Renal pelvis (tissue), 4 donors: ENCODE measurements around the gene CYP4F11. TPM values are rescaled to one million over a fixed set of nuclear protein-coding genes. Genes with fewer than 3 reads are reported as not detected.
"Not testable (repeated sequence)": the region's sequence is repeated elsewhere in the genome, so short reads cannot be mapped to it uniquely, and the experiment has no call there.

Source experiments
- DNase-seq: peaks from one replicate; pipeline ENCODE4 v3.0.0-alpha.2; 2013
- polyA plus RNA-seq, 3 donors: library from polyadenylated mRNA; unstranded; fragments of 120-200 nt; gene quantifications; one replicate each; pipeline ENCODE4 v1.2.1, GENCODE V29; 2013; ENCODE audit not compliant: insufficient read length in 3 of 3

CYP4F11 gene
- polyA plus RNA-seq, 3 donors: 0.31 to 0.70 (median 0.53) TPM

GRCh38 chr19:15923702-15924101 is 10.6 kb downstream of the CYP4F11 start:
- DNase-seq: no peak

- no peak for DNase-seq
These were observed 12.3 kb downstream of the CYP4F11 start for GRCh38 chr19:15922021-15922420.

GRCh38 chr19:15919243-15919642 is 15.1 kb downstream of the CYP4F11 start:
- DNase-seq: no peak

DNA sequence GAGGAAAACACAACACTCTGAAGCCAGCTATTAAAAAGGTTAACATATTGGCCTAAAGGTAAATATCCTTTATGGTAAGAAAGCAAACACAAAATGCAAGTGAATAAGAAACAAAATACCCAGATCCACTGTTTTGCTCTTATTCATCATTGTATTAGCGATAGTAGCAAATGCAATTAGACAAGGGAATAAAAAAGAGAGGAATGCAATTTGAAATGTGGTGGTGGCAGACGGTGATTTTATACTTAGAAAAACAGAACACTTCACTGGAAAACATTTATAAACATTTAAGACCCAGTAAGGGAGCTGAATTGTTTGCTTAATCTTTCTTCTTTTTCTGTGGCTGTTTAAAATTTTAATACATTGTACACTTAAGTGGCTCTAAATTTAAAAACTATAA is 19.2 kb downstream of the CYP4F11 start:
- no peak for DNase-seq

DNA sequence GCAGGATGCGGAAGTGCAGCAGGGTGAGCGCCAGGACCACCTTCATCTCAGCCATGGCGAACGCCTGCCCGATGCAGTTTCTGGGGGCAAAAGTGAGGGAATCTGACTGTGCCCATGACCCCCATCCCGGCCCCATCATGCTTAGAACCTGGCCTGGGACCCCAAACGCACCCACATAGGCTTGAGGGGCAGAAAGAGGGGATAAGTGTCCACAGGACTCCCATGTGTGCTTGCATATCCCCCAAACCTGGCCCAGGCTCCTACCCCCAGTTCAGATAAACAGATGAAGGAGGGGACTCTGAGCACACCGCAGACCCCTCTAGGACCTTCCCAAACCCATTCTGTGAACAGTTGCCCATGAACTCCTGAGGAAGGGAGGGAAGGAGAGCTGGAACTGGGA is 20.5 kb downstream of the CYP4F11 start:
- no peak for DNase-seq

DNA sequence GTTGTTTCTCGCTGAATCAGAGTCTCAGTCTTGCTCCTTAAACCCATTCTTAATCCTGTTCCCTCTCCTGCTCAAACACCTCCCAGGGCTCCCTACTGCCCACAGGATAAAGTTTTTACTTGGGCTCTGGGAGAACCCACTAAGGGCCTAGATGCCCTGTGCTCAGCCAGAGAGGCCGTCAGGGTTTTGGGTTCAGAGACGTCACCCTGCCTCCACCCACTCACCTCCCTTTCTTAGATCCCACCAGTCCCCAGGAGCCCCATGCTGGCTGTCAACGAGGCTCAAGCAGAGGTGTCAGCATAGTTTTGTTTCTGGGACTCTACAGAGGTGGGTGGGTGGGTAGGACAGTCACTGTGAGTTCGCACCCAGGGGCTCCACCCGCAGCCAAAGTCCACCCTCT is 20.9 kb downstream of the CYP4F11 start:
- no peak for DNase-seq

GRCh38 chr19:15911599-15912235 is 22.6 kb downstream of the CYP4F11 start:
- DNase-seq: peak; percentile 5

DNA sequence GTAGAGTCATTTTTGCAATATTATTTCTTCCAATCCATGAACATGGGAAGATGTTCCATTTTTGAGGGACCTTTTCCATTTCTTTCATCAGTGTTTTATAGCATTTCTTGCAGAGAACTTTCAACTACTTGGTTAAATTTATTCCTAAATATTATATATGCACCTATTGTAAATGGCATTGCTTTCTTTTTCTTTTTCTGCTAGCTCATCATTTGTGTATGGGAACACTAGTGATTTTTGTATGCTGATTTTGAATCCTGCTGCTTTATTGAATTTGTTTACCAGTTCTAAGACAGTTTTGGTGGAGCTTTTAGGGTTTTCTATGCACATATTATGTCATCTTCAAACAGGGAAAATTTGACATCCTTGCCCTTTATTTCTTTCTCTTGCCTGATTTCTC is 29.3 kb downstream of the CYP4F11 start:
- DNase-seq: no peak

DNA sequence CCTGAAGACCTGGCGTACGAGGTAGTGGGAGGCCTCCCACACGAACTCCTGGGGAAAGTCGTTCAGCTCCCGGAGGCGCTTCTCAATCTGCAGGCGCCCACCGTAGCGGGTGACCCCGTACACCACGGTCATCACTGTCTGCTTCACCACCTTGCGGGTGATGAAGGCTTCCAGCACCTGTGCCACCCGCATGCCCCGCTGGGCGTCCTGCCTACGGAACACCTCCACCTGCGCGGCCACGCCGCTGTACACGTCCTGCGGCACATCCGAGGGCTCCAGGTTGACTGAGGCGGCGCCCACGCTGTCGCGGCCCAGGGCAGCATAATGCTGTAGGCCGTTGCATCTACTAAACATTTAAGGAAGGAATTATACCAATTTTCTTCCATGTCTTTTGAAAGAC is 31.4 kb downstream of the CYP4F11 start:
- not testable (repeated sequence) for DNase-seq

GRCh38 chr19:15902254-15902653 is 32.1 kb downstream of the CYP4F11 start:
- no peak for DNase-seq

GRCh38 chr19:15900504-15900903 is 33.8 kb downstream of the CYP4F11 start:
- no peak for DNase-seq

DNA sequence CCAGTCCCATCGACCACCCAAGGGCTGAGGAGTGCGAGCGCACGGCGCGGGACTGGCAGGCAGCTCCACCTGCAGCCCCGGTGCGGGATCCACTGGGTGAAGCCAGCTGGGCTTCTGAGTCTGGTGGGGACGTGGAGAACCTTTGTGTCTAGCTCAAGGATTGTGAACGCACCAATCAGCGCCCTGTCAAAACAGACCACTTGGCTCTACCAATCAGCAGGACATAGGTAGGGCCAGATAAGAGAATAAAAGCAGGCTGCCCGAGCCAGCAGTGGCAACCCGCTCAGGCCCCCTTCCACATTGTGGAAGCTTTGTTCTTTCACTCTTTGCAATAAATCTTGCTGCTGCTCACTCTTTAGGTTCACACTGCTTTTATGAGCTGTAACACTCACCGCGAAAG is 34.3 kb downstream of the CYP4F11 start:
- DNase-seq: peak; percentile 7

GRCh38 chr19:15899561-15899960 is 34.8 kb downstream of the CYP4F11 start:
- not testable (repeated sequence) for DNase-seq

DNA sequence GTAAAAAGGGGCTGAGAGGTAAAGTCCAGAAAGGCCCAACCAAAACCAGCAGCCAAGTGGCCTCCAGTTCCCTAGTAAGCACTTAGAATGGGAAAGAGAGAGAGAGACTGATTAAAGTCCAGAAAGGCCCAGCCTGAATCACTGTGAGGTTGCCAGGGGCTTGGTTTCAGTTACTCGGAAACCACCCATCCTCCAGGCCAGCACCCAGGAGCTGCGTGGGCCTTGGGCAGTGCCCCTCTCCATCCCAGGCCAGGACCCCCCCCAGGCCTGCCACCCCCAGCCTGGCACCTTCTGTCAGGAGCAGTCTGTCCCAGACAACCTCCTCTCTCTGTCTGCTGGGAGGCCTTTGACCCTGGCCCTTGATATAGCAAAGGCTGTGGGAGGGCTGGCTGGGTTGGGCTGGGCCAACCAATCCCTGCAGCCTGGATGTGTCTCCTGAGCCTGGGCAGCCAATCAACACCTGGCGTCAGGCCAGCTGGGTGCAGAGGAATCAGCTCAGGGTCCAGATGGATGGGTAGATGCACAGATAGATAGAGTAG is 36.5 kb downstream of the CYP4F11 start, which contains the start of gene CYP4F2:
Gene CYP4F2 (minus strand): TSS at position 337 of the 539 bp plus-strand sequence. CDS start 463 bp downstream, outside the sequence.
- DNase-seq: no peak

GRCh38 chr19:15897026-15897737 is 37.1 kb downstream of the CYP4F11 start:
- DNase-seq: no peak

DNA sequence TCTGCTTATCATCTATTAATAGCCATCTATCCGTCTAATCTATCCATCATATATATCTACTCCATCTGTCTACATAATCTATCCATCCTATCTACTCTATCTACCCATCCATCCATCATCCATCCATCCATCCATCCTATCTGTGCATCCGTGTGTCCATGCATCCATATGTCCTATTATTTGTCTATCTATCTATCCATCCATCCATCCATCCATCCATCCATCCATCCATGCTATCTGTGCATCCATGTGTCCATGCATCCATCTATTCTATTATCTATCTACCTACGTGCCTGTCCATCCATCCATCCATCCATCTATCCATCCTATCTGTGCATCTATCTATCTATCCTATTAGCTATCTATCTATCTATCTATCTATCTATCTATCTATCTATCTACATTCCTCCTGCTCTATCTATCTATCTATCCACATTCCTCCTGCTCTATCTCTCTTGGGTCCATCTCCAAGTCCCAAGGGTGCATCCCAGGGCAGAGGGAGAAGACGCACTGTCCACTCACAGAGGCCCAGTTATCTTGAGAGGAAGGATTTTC is 38.4 kb downstream of the CYP4F11 start:
- DNase-seq: no peak

DNA sequence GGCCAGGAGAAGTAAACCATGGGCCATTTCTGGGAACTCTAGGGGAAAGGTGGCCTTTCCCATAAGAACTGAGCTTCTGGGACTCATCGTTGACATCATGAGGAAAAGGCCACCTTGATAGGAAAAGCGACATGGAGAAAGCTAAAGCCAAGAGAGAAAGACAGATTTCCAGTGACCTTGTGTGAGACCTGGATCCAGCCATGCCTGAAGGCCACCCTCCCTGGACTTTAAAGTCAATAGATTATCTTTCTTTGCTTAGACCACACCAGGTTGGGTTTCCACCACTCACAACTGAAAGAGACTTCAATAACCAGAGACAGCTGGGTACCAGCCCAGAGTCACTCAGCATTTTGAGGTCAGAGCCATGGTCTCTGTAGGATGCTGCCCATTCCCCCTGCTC is 40.0 kb downstream of the CYP4F11 start:
- DNase-seq: no peak

DNA sequence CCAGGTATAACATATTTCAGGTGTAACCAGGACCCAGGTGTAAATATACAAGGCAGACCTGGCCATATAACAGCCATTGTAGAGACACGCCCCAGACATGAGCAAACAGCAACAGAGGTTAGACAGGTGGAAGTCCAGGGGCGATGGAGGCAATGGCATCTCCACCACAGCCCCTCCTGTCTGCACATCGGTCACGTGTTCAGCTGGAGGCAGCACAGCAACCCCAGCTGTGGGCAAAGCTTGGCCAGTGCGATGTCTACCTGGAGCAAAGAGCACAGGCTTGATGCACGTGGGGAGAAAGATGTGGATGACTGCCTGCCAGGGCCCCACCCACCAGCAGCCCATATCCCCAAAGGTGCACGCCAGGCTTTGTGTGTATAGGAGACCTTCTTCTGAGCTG is 40.9 kb downstream of the CYP4F11 start:
- DNase-seq: no peak

- DNase-seq: no peak
These were observed 42.3 kb downstream of the CYP4F11 start for GRCh38 chr19:15892012-15892411.

DNA sequence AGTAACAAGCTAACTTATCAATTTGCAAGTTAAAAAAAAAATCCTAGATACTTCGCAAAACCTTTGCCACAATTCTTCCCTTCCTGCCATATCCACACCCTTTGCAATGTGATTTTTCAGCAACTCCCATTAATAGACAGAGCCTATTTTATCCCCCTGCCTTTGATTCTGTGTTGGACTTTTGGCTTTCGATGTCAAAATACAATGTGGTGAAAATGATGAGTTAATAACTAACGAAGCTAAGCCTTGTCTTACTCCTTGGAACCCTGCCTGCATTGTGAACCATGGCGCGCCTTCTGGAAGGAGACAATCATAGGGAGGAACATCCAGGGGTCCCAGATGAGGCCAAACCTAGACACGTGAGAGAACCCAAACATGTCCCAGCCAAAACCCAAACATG is 42.9 kb downstream of the CYP4F11 start:
- no peak for DNase-seq

GRCh38 chr19:15889339-15889738 is 45.0 kb downstream of the CYP4F11 start:
- not testable (repeated sequence) for DNase-seq

GRCh38 chr19:15885919-15886318 is 48.4 kb downstream of the CYP4F11 start:
- no peak for DNase-seq

DNA sequence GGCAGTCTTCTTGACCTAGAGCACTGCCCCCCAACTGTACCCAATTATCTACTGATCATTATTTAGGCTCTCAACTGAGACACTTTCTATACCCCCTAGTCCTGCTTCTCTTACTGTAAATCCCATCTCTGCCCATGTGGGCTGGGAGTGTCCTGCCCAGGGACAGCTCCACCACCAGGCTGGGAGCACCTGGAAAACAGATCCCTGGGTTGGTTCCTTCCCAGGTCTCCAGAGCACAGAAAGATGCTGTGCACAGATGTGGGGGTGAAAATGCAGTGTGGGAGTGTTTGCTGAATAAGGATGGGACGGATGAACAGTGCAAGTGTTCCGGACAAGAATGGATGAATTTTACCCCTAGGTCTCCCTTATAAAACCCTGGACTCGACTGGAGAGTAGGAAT is 49.2 kb downstream of the CYP4F11 start:
- DNase-seq: no peak
